Measurements from ENCODE around the gene ZNF180. TPM values are rescaled to one million over a fixed set of nuclear protein-coding genes. Genes with fewer than 3 reads are reported as not detected.
A peak's percentile ranks its signal among the peaks of the same experiment; 100 is the strongest.

Gene ZNF180
- polyA plus RNA-seq, 1 experiment: 0.80 TPM

- Histone ChIP-seq H3K36me3 (ENCODE audit: control insufficient read depth, insufficient read depth, low read length) (no peaks in the 10 kb centered on the region), H3K4me3 (ENCODE audit: low read depth, low read length) (no peak overlapping the region), H3K27me3 (ENCODE audit: control insufficient read depth, insufficient read depth, low read length) (peaks cover 2% of the 10 kb centered on the region; the same call in 1 of the 2 replicates)
- POLR2A ChIA-PET: no interaction called here
- CTCF ChIA-PET: interaction anchor here (5.1 kb wide), 1 partner anchor 10 kb away, joined by 22 read pairs; no protein-coding TSS in a partner anchor
- DNase-seq (ENCODE audit: low read depth): no peak
- TF ChIP-seq CTCF (IDR thresholded peaks at IDR 0.05; ENCODE audit: insufficient read depth, low read depth, low read length): no peak
Observed at GRCh38 chr19:44515907-44516306, 15.6 kb upstream of the ZNF180 start.

- Histone ChIP-seq H3K36me3 (ENCODE audit: control insufficient read depth, insufficient read depth, low read length) (no peaks in the 10 kb centered on the region), H3K4me3 (ENCODE audit: low read depth, low read length) (no peak overlapping the region), H3K27me3 (ENCODE audit: control insufficient read depth, insufficient read depth, low read length) (peaks cover 2% of the 10 kb centered on the region; the same call in 1 of the 2 replicates)
- CTCF ChIA-PET: interaction anchor here (5.1 kb wide), 1 partner anchor 10 kb away, joined by 22 read pairs; no protein-coding TSS in a partner anchor
- no peak for DNase-seq (ENCODE audit: low read depth)
- TF ChIP-seq CTCF (IDR thresholded peaks at IDR 0.05; ENCODE audit: insufficient read depth, low read depth, low read length): no peak
- POLR2A ChIA-PET: no interaction called here
Observed at GRCh38 chr19:44515031-44515430, 14.7 kb upstream of the ZNF180 start.

- Histone ChIP-seq H3K27me3 (ENCODE audit: control insufficient read depth, insufficient read depth, low read length) (no peaks in the 10 kb centered on the region), H3K4me3 (ENCODE audit: low read depth, low read length) (no peak overlapping the region), H3K36me3 (ENCODE audit: control insufficient read depth, insufficient read depth, low read length) (no peaks in the 10 kb centered on the region)
- ChIA-PET POLR2A (no interaction called here), CTCF (interaction anchor here (5.1 kb wide), 1 partner anchor 7 kb away, joined by 22 read pairs; no protein-coding TSS in a partner anchor)
- no peak for DNase-seq (ENCODE audit: low read depth)
- peak; percentile 61 for TF ChIP-seq CTCF (IDR thresholded peaks at IDR 0.05; ENCODE audit: insufficient read depth, low read depth, low read length)
Observed at GRCh38 chr19:44512326-44513298, 12.3 kb upstream of the ZNF180 start.

GRCh38 chr19:44509478-44509877 lies 9.2 kb upstream of the ZNF180 start:
- CTCF ChIA-PET: no interaction called here
- H3K4me3 ChIP-seq (ENCODE audit: low read depth, low read length): no peak overlapping the region
- TF ChIP-seq CTCF (IDR thresholded peaks at IDR 0.05; ENCODE audit: insufficient read depth, low read depth, low read length): no peak

GRCh38 chr19:44499559-44499958 lies 763 bp downstream of the ZNF180 start:
- TF ChIP-seq CTCF (IDR thresholded peaks at IDR 0.05; ENCODE audit: insufficient read depth, low read depth, low read length): no peak
- CTCF ChIA-PET: interaction anchor here (0.6 to 2.1 kb wide), 2 partner anchors 9 to 1401 kb away, joined by 3 to 6 read pairs; no protein-coding TSS in a partner anchor
- peak overlapping the region; percentile 76 for H3K4me3 ChIP-seq (ENCODE audit: low read depth, low read length)
- no peak for DNase-seq (ENCODE audit: low read depth)
- peaks cover 2% of the 10 kb centered on the region for H3K27me3 ChIP-seq (ENCODE audit: control insufficient read depth, insufficient read depth, low read length)
- peaks cover 5% of the 10 kb centered on the region for H3K36me3 ChIP-seq (ENCODE audit: control insufficient read depth, insufficient read depth, low read length)
- POLR2A ChIA-PET: no interaction called here

More at GRCh38 chr19:44509478-44509877, 9.2 kb upstream of the ZNF180 start:
- POLR2A ChIA-PET: no interaction called here
- Histone ChIP-seq H3K36me3 (ENCODE audit: control insufficient read depth, insufficient read depth, low read length) (no peaks in the 10 kb centered on the region), H3K27me3 (ENCODE audit: control insufficient read depth, insufficient read depth, low read length) (no peaks in the 10 kb centered on the region)
- DNase-seq (ENCODE audit: low read depth): no peak
